Activated CD8-positive, alpha-beta T cell treated with anti-CD3 and anti-CD28 coated beads for 36 hours (primary cell): Measurements from ENCODE around the gene CHST13. TPM values are rescaled to one million over a fixed set of nuclear protein-coding genes. Genes with fewer than 3 reads are reported as not detected.

Experiments used
- ATAC-seq: fragments of 200-7000 bp; cut with Tn5 transposase; one replicate; pipeline ENCODE4 v1.10.0; 2021; ENCODE audit warnings: mild to moderate bottlenecking, moderate library complexity
- CTCF ChIA-PET: fragments of 350-600 bp; sonication (Branson Sonifier 250); formaldehyde crosslinking; loops from one replicate; lab custom pipeline; 2021; ENCODE audit warnings: antibody characterized with exemption; lab: Charles Lee
- POLR2A ChIA-PET: fragments of 350-600 bp; sonication (Branson Sonifier 250); formaldehyde crosslinking; loops from one replicate; lab custom pipeline; 2021; ENCODE audit warnings: antibody characterized with exemption; lab: Charles Lee
- DNase-seq: peaks from one replicate; pipeline ENCODE4 v3.0.0-alpha.2; 2020
- H3K27ac Mint-ChIP-seq: one replicate; pipeline ENCODE4 v1.8.0; 2021; ENCODE audit warnings: mild to moderate bottlenecking, mixed read lengths
- H3K27me3 Mint-ChIP-seq: one replicate; pipeline ENCODE4 v1.8.0; 2021; ENCODE audit warnings: mixed read lengths
- H3K36me3 Mint-ChIP-seq: one replicate; pipeline ENCODE4 v1.8.0; 2021; ENCODE audit warnings: low read depth, mixed read lengths
- H3K4me1 Mint-ChIP-seq: one replicate; pipeline ENCODE4 v1.8.0; 2021; ENCODE audit warnings: low read depth, mixed read lengths
- H3K4me3 Mint-ChIP-seq: one replicate; pipeline ENCODE4 v1.8.0; 2021; ENCODE audit warnings: mild to moderate bottlenecking, moderate library complexity, mixed read lengths
- H3K9me3 Mint-ChIP-seq: one replicate; pipeline ENCODE4 v1.8.0; 2021; ENCODE audit warnings: mixed read lengths
- CTCF ChIP-seq: fragments of 200-600 bp; IDR thresholded peaks from one replicate; pipeline ENCODE4 v1.8.0; 2022; ENCODE audit warnings: antibody characterized with exemption, mild to moderate bottlenecking
- intact Hi-C: fragments of 100-400 bp; cut with micrococcal nuclease; formaldehyde crosslinking; loops from one replicate; pipeline ENCODE4 v1.10.0; 2022
- total RNA-seq, 2 experiments: library from RNA; stranded (reverse); gene quantifications; one replicate each; pipeline ENCODE4 v1.2.3, GENCODE V29; 2021

The CHST13 gene
- total RNA-seq, 2 experiments from 2014 or later = not detected

DNA sequence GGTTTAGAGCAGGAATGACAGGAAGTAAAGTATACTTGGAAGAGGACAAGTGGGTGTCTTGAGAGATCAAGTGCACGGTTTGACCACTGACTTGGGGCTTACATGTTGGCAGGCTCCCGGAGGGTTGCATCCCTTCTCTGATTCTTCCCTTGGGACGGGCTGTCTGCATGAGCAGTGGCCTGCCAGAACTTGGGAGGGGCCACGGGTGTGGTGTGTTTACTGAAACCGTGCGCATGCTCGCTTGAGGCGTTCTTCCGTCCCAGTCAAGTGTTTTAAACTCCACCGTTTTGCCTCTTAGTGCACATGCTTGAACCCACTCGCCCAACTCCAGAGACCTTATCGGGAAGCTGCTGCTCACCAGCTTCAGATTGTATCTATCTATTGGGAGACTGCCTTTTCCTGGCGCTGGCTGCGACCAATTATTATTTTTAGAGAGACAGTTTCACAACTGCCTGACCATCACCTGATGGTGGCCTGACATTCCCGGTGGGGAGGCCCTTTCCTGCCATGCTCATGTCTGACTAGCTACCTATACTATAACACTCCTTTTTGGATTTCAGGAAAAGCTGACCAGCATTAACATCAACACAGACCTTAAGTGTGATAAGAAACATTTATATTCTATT, 49.6 kb downstream of the CHST13 start:
- Mint-ChIP-seq H3K27me3 (peaks cover 3% of the 10 kb centered on the region), H3K4me3 (no peak overlapping the region), H3K9me3 (no peaks in the 10 kb centered on the region), H3K27ac (no peak overlapping the region), H3K4me1 (no peaks in the 10 kb centered on the region), H3K36me3 (no peaks in the 10 kb centered on the region)
- DNase-seq (no peak), ATAC-seq (no peak)
- intact Hi-C loops = no loop called here
- CTCF ChIA-PET = no interaction called here
- TF ChIP-seq CTCF = no peak
- POLR2A ChIA-PET = no interaction called here

DNA sequence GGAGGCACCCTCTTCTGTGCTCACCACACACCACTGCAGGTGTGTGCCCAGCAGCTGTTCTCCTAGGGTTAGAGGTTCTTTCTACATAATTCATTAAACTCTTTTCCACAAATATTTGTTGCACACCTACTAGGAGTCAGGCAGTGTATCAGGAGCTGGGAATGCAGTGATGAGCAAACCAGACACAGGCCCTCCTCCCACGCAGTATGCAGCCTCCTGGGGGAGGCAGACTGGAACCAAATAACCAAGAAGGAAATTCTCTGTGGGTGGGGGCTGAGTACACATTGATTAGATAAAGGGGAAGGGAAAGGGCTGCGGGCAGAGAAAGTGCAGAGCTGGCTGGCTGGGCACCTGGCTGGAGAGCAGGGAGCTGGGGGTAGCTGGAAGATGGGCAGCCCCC, 53.3 kb downstream of the CHST13 start:
- H3K27ac Mint-ChIP-seq = no peak overlapping the region
- DNase-seq (no peak), ATAC-seq (no peak)
- H3K36me3 Mint-ChIP-seq = no peaks in the 10 kb centered on the region
- no peak for TF ChIP-seq CTCF
- POLR2A ChIA-PET = no interaction called here
- peaks cover 3% of the 10 kb centered on the region for H3K27me3 Mint-ChIP-seq
- H3K9me3 Mint-ChIP-seq = no peaks in the 10 kb centered on the region
- no peaks in the 10 kb centered on the region for H3K4me1 Mint-ChIP-seq
- H3K4me3 Mint-ChIP-seq = no peak overlapping the region
- intact Hi-C loops = no loop called here
- CTCF ChIA-PET = interaction anchor here (1.0 kb wide), 1 partner anchor 55 kb away, joined by 4 read pairs; no protein-coding TSS in a partner anchor

- DNase-seq = no peak
- Mint-ChIP-seq H3K4me1 (no peaks in the 10 kb centered on the region), H3K36me3 (no peaks in the 10 kb centered on the region), H3K9me3 (no peaks in the 10 kb centered on the region), H3K27ac (no peak overlapping the region), H3K27me3 (peaks cover 3% of the 10 kb centered on the region), H3K4me3 (no peak overlapping the region)
- no peak for ATAC-seq
- no peak for TF ChIP-seq CTCF
- POLR2A ChIA-PET = no interaction called here
- intact Hi-C loops = no loop called here
- CTCF ChIA-PET = no interaction called here
Measured at GRCh38 chr3:126578702-126579101, 54.7 kb downstream of the CHST13 start.

DNA sequence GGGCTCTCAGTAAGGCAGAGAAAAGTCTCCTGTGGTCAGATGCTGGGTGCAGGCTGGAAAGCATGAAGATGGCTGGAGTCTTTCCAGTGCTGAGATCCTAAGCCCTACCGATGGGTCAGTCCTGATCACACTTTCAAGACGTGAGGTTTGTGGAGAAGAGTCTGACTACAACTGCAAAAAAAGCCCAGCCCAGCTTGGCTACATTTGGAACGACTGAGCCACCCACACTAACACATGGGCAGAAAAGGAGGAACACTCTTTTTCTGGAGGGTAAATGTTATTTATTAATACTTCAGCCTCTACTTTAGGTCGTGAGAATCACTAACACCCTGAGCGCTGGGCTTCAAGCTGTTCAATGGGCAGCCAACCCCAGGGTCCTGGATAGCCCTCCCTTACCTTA, 56.8 kb downstream of the CHST13 start:
- ChIA-PET POLR2A (no interaction called here), CTCF (no interaction called here)
- Mint-ChIP-seq H3K4me1 (no peaks in the 10 kb centered on the region), H3K27me3 (peaks cover 3% of the 10 kb centered on the region), H3K36me3 (no peaks in the 10 kb centered on the region), H3K4me3 (no peak overlapping the region), H3K9me3 (peaks cover 4% of the 10 kb centered on the region), H3K27ac (no peak overlapping the region)
- no peak for ATAC-seq
- no peak for DNase-seq
- TF ChIP-seq CTCF = no peak
- intact Hi-C loops = no loop called here

GRCh38 chr3:126581569-126581968, 57.6 kb downstream of the CHST13 start:
- TF ChIP-seq CTCF = no peak
- POLR2A ChIA-PET = no interaction called here
- Mint-ChIP-seq H3K4me3 (no peak overlapping the region), H3K27ac (no peak overlapping the region), H3K4me1 (no peaks in the 10 kb centered on the region), H3K9me3 (peaks cover 4% of the 10 kb centered on the region), H3K36me3 (no peaks in the 10 kb centered on the region), H3K27me3 (peaks cover 3% of the 10 kb centered on the region)
- no peak for DNase-seq
- intact Hi-C loops = no loop called here
- CTCF ChIA-PET = no interaction called here
- no peak for ATAC-seq
